Hematopoietic multipotent progenitor cell treated with erythropoietin and hydrocortisone succinate and interleukin-3 and kit ligand, for 17 days (in vitro differentiated cells): ENCODE results near the gene AUTS2.
"Not testable (repeated sequence)": the region's sequence is repeated elsewhere in the genome, so short reads cannot be mapped to it uniquely, and the experiment has no call there.

ENCODE experiments used
- DNase-seq: peaks from one replicate; pipeline ENCODE4 v3.0.0-alpha.2; 2015; ENCODE audit warnings: low spot score

Gene AUTS2

GRCh38 chr7:69761290-69761922 lies 163.1 kb downstream of the AUTS2 start:
- DNase-seq = no peak

GRCh38 chr7:69762821-69763352 lies 164.6 kb downstream of the AUTS2 start:
- DNase-seq = no peak

GRCh38 chr7:69763513-69763912 lies 165.2 kb downstream of the AUTS2 start:
- DNase-seq = no peak

DNA sequence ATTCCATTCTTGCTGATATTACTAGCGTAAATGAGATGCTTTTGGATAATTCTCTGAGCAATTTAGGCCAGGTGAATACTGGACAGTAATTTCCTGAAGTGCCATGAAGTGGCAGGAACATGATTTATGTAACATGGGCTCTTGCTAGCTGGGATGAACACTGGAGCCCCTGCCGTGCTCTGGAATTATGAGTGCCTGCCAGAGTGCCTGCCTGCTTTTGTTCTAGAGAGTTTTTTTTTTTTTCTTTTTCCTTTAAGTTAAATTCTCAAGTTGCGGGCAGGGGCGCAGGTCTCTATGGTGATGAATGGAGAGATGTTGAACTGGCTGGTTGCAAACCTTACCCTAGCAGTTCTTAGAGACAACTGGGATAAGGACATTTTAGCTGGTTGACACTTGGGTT lies 165.9 kb downstream of the AUTS2 start:
- no peak for DNase-seq

DNA sequence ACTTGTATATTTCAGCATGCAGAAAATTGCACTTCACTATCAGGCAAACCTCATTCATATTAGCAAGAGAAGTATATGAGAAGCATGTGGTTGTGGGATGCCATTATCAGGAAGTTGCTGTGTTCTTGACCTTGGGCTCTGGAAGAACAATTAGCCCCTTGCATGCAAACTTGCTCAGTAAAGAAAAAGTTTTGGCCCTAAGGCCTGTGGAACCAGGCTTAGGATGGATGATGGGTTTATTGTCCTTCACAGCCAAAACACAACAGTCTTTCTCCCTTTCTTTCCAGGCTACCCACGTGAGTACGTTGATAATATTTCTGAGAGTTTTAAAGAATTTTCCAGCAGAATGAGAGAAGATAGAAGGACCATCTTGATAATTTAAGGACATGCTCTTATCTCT lies 166.4 kb downstream of the AUTS2 start:
- DNase-seq = no peak

DNA sequence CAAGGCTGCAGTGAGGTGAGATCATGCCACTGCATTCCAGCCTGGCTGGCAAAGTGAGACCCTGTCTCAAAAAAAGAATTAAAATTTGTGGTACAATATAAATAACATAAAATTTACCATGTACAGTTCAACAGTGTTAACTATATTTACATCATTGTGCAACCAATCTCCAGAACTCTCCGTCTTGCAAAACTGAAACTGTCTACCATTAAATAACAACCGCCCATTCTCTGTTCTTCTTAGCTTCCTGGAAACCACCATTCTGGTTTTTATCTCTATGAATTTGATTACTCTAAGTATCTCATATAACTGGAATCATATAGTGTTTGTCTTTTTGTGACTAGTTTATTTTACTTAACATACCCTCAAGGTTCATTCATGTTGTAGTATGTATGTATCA lies 167.6 kb downstream of the AUTS2 start:
- DNase-seq = no peak

GRCh38 chr7:69768986-69769595 lies 170.8 kb downstream of the AUTS2 start:
- no peak for DNase-seq

DNA sequence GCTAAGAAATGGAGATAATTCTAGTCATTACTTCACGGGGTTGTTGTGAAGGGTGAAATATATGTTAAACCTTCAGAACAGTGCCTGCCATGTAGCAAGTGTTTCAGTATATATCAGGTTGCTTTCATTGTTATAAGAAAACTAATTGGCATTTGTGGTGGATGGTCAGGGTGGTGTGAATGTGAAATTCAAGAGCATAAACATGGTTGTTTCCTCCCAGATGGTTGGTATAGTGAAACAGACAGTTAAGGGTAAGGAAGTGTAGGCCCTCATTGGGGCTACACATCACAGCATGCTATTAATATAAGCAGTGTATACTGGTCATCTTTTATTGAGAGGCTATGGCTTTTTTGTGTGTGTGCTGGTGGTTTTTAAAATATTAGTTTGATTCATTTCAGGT lies 171.6 kb downstream of the AUTS2 start:
- no peak for DNase-seq

GRCh38 chr7:69770613-69771012 lies 172.3 kb downstream of the AUTS2 start:
- no peak for DNase-seq

- no peak for DNase-seq
Observed at GRCh38 chr7:69772718-69773436, 174.6 kb downstream of the AUTS2 start.

GRCh38 chr7:69773535-69774225 lies 175.4 kb downstream of the AUTS2 start:
- no peak for DNase-seq

- DNase-seq = no peak
Observed at GRCh38 chr7:69775231-69775771, 177.0 kb downstream of the AUTS2 start.

GRCh38 chr7:69776611-69777010 lies 178.3 kb downstream of the AUTS2 start:
- DNase-seq = no peak

- DNase-seq = no peak
Observed at GRCh38 chr7:69778138-69778537, 179.9 kb downstream of the AUTS2 start.

- no peak for DNase-seq
Observed at GRCh38 chr7:69780379-69780778, 182.1 kb downstream of the AUTS2 start.

GRCh38 chr7:69781412-69781846 lies 183.2 kb downstream of the AUTS2 start:
- no peak for DNase-seq

- DNase-seq = no peak
Observed at GRCh38 chr7:69782917-69783684, 184.8 kb downstream of the AUTS2 start.

DNA sequence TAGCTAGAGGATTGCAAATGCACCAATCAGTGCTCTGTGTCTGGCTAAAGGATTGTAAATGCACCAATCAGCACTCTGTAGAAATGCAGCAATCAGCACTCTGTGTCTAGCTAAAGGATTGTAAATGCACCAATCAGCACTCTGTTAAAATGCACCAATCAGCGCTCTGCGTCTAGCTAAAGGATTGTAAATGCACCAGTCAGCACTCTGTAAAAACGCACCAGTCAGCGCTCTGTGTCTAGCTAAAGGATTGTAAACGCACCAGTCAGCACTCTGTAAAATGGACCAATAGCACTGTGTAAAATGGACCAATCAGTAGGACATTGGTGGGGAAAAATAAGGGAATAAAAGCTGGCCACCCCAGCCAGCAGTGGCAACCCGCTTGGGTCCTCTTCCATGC lies 187.9 kb downstream of the AUTS2 start:
- not testable (repeated sequence) for DNase-seq

DNA sequence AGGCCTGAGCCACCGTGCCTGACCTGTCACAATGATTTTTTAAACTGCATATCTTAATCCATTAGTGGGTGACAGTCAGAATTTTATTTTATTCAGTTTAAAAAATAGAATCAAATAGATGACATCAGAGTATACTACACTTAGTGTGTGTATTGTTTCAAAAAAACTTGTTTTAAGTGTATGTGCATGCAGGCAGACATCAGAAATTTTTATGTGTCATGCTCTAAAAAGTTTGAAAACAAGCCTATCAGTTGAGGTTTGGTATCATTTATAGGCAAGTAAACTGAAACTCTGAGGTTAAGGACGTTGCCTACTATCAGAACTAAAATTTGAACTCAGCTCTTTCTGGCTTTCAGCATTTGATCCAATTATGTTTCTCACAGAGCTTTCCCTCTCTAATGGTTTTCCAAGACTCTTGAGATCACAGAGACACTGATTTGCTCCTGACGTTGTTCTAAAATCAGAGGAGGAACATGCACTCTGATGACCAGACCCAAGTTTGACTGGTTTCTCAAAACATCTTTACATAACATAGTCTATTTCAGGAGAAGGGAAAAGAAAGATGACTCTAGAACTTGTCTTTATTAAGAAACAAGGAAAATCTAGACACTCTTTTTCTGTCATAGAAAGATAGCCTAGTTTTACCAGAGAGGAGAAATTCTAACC lies 188.6 kb downstream of the AUTS2 start:
- DNase-seq = no peak

DNA sequence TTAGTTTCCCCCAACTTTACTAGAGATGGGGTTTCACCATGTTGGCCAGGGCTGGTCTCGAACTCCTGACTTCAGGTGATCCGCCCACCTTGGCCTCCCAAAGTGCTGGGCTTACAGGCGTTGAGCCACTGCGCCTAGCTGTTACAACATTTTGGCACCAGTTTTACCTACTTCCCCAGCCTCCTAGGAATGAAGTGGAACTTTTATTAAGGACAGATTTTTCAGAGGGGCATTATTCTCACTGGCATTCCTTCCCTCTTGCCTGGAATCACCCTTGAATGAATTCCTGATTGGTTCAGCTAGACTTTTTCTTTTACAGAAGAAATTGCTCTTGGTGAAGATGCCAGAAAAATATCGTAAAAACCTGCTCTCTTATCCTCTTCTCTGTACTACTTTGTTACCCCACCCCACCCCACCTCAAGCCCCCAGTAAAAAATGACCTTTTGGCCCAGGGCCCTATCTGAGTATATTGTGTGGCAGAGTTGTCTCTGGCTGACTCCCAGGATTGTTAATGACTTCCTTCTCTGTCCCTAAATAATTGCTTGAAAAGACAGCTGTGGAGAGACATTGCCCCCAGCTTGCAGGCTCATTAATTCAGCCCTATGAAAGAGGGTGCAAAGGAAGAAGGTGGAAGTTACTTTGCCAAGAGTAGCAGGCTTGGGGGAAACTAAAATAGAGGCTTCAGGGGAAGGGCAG lies 189.6 kb downstream of the AUTS2 start:
- no peak for DNase-seq
